ENCODE data around the gene TOPBP1. TPM values are rescaled to one million over a fixed set of nuclear protein-coding genes. Genes with fewer than 3 reads are reported as not detected.
"Not testable (repeated sequence)": the region's sequence is repeated elsewhere in the genome, so short reads cannot be mapped to it uniquely, and the experiment has no call there.

The TOPBP1 gene
- total and polyA plus RNA-seq, 2 experiments from 2014 or later, result 8.0 to 29.0 TPM

- H3K4me2 ChIP-seq, result no peak overlapping the region
- no peak overlapping the region for H3K27ac ChIP-seq
- TF ChIP-seq EZH2phosphoT487 (IDR thresholded peaks at IDR 0.05; ENCODE audit: low read depth, severe bottlenecking, unreplicated experiment) (no peak), EZH2 (IDR thresholded peaks at IDR 0.05; ENCODE audit: borderline replicate concordance) (no peak)
- TF ChIP-seq, protein P1, sequence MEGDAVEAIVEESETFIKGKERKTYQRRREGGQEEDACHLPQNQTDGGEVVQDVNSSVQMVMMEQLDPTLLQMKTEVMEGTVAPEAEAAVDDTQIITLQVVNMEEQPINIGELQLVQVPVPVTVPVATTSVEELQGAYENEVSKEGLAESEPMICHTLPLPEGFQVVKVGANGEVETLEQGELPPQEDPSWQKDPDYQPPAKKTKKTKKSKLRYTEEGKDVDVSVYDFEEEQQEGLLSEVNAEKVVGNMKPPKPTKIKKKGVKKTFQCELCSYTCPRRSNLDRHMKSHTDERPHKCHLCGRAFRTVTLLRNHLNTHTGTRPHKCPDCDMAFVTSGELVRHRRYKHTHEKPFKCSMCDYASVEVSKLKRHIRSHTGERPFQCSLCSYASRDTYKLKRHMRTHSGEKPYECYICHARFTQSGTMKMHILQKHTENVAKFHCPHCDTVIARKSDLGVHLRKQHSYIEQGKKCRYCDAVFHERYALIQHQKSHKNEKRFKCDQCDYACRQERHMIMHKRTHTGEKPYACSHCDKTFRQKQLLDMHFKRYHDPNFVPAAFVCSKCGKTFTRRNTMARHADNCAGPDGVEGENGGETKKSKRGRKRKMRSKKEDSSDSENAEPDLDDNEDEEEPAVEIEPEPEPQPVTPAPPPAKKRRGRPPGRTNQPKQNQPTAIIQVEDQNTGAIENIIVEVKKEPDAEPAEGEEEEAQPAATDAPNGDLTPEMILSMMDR (IDR thresholded peaks at IDR 0.05; ENCODE audit: poor library complexity), result no peak
- H3K79me2 ChIP-seq, result no peaks in the 10 kb centered on the region
- no peaks in the 10 kb centered on the region for H4K20me1 ChIP-seq (ENCODE audit: insufficient read depth, poor library complexity, severe bottlenecking)
- no peaks in the 10 kb centered on the region for H3K9me2 ChIP-seq (replicated peaks; ENCODE audit: insufficient read depth)
- H3K27me3 ChIP-seq, result no peaks in the 10 kb centered on the region
- WGBS (ENCODE audit: low lambda C conversion rate, missing lambda C conversion rate), result 77% methylated on average over 5 of the region's 5 CpGs
- no peaks in the 10 kb centered on the region for H3K9me3 ChIP-seq (ENCODE audit: low read depth)
- H3K4me3 ChIP-seq, result no peak overlapping the region
- no peaks in the 10 kb centered on the region for H3K36me3 ChIP-seq (replicated peaks; ENCODE audit: insufficient read depth, low read depth)
- no peak overlapping the region for H2AFZ ChIP-seq
- H3K4me1 ChIP-seq (ENCODE audit: insufficient read depth), result no peaks in the 10 kb centered on the region
- DNase-seq (ENCODE audit: low spot score), result no peak
Observed at GRCh38 chr3:133563186-133563591, 98.6 kb downstream of the TOPBP1 start.

DNA sequence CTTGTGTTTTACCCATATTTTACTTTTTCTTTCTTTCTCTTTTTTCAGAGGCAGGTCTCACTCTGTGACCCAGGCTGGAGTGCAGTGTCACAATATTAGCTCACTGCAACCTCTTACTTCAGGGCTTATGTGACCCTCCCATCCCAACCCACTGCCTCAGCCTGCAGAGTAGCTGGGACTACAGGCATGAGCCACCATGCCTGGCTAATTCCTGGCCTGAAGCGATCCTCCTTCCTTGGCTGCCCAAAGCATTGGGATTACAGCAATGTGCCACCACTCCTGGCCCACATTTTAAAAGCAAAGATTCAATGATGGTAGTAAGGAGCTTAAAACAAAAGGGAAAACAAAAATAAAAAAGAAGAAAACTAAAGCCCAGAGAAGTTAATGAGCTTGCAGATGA, 99.4 kb downstream of the TOPBP1 start:
- no peak overlapping the region for H3K27ac ChIP-seq
- H3K79me2 ChIP-seq, result no peaks in the 10 kb centered on the region
- H3K27me3 ChIP-seq, result no peaks in the 10 kb centered on the region
- H3K9me2 ChIP-seq (replicated peaks; ENCODE audit: insufficient read depth), result no peaks in the 10 kb centered on the region
- H3K4me1 ChIP-seq (ENCODE audit: insufficient read depth), result no peaks in the 10 kb centered on the region
- H3K36me3 ChIP-seq (replicated peaks; ENCODE audit: insufficient read depth, low read depth), result no peaks in the 10 kb centered on the region
- H2AFZ ChIP-seq, result no peak overlapping the region
- TF ChIP-seq EZH2 (IDR thresholded peaks at IDR 0.05; ENCODE audit: borderline replicate concordance), result no peak
- TF ChIP-seq EZH2phosphoT487 (IDR thresholded peaks at IDR 0.05; ENCODE audit: low read depth, severe bottlenecking, unreplicated experiment), result no peak
- TF ChIP-seq, protein P1 (IDR thresholded peaks at IDR 0.05; ENCODE audit: poor library complexity), result no peak
- no peaks in the 10 kb centered on the region for H3K9me3 ChIP-seq (ENCODE audit: low read depth)
- no peak overlapping the region for H3K4me2 ChIP-seq
- no peak overlapping the region for H3K4me3 ChIP-seq
- H4K20me1 ChIP-seq (ENCODE audit: insufficient read depth, poor library complexity, severe bottlenecking), result no peaks in the 10 kb centered on the region
- no peak for DNase-seq (ENCODE audit: low spot score)
- WGBS (ENCODE audit: low lambda C conversion rate, missing lambda C conversion rate), result 95% methylated on average over 1 of the region's 1 CpG

DNA sequence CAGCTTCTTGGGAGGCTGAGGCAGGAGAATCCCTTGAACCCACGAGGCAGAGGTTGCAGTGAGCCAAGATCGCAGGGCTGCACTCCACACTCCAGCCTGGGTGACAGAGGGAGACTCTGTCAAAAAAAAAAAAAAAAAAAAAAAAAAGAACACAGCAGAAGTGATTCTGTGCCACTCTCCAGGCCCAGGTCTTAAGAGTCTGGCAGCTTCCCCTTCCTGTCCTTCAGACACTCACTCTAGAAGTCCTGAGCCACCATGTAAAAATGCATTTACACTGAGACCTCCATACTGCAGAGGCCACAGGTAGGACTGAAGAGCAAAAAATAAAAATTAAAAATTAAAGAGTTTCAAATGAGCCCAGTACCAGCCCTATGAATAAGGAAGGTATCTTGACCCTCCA, 100.1 kb downstream of the TOPBP1 start:
- TF ChIP-seq, protein P1 (IDR thresholded peaks at IDR 0.05; ENCODE audit: poor library complexity), result no peak
- TF ChIP-seq EZH2phosphoT487 (IDR thresholded peaks at IDR 0.05; ENCODE audit: low read depth, severe bottlenecking, unreplicated experiment), result no peak
- TF ChIP-seq EZH2 (IDR thresholded peaks at IDR 0.05; ENCODE audit: borderline replicate concordance), result no peak
- Histone ChIP-seq H3K36me3 (replicated peaks; ENCODE audit: insufficient read depth, low read depth) (no peaks in the 10 kb centered on the region), H3K9me3 (ENCODE audit: low read depth) (no peaks in the 10 kb centered on the region), H3K27me3 (no peaks in the 10 kb centered on the region), H3K27ac (no peak overlapping the region), H3K9me2 (replicated peaks; ENCODE audit: insufficient read depth) (no peaks in the 10 kb centered on the region), H3K79me2 (no peaks in the 10 kb centered on the region), H3K4me3 (no peak overlapping the region), H4K20me1 (ENCODE audit: insufficient read depth, poor library complexity, severe bottlenecking) (no peaks in the 10 kb centered on the region), H3K4me2 (no peak overlapping the region), H2AFZ (no peak overlapping the region), H3K4me1 (ENCODE audit: insufficient read depth) (no peaks in the 10 kb centered on the region)
- no peak for DNase-seq (ENCODE audit: low spot score)
- WGBS (ENCODE audit: low lambda C conversion rate, missing lambda C conversion rate), result 93% methylated on average over 2 of the region's 2 CpGs

GRCh38 chr3:133551589-133551988, 110.2 kb downstream of the TOPBP1 start:
- DNase-seq (ENCODE audit: low spot score); H3K27ac ChIP-seq; H3K9me3 ChIP-seq (ENCODE audit: low read depth); H3K4me3 ChIP-seq; H4K20me1 ChIP-seq (ENCODE audit: insufficient read depth, poor library complexity, severe bottlenecking); H3K79me2 ChIP-seq; H3K36me3 ChIP-seq (replicated peaks; ENCODE audit: insufficient read depth, low read depth); H3K9me2 ChIP-seq (replicated peaks; ENCODE audit: insufficient read depth); H3K4me2 ChIP-seq; H3K27me3 ChIP-seq; H2AFZ ChIP-seq: not testable (repeated sequence)
- WGBS (ENCODE audit: low lambda C conversion rate, missing lambda C conversion rate), result 93% methylated on average over 13 of the region's 14 CpGs
- H3K4me1 ChIP-seq (ENCODE audit: insufficient read depth), result peaks cover 20% of the 10 kb centered on the region

Small RNA genes lying within 50 kb of the gene (small RNA-seq; reads per million reads assigned to genes)
- gene RF00438 (not detected), gene RNA5SP140 (not detected), gene RNU6-678P (not detected)

Other genes with a start within 250 kb of the TOPBP1 start
- gene CDV3, start 88.3 kb downstream of the TOPBP1 start, total RNA-seq, result 223 and 243 TPM in 2 replicates
- gene CDV3, start 88.3 kb downstream of the TOPBP1 start, polyA plus RNA-seq, result 96.2 and 97.6 TPM in 2 replicates
- 373 and 577 TPM in 2 replicates for gene TF, start 84.5 kb upstream of the TOPBP1 start, total RNA-seq
- 401 and 642 TPM in 2 replicates for gene TF, start 84.5 kb upstream of the TOPBP1 start, polyA plus RNA-seq
- 94.3 and 94.4 TPM in 2 replicates for gene SRPRB, start 143.9 kb upstream of the TOPBP1 start, total RNA-seq
- gene SRPRB, start 143.9 kb upstream of the TOPBP1 start, polyA plus RNA-seq, result 107 and 129 TPM in 2 replicates
- gene RAB6B, start 233.9 kb upstream of the TOPBP1 start, total RNA-seq, result 2.2 and 9.1 TPM in 2 replicates
- 1.8 and 2.6 TPM in 2 replicates for gene RAB6B, start 233.9 kb upstream of the TOPBP1 start, polyA plus RNA-seq